Measurements from ENCODE around the gene AUH.
A peak's percentile ranks its signal among the peaks of the same experiment; 100 is the strongest.

Gene AUH

DNA sequence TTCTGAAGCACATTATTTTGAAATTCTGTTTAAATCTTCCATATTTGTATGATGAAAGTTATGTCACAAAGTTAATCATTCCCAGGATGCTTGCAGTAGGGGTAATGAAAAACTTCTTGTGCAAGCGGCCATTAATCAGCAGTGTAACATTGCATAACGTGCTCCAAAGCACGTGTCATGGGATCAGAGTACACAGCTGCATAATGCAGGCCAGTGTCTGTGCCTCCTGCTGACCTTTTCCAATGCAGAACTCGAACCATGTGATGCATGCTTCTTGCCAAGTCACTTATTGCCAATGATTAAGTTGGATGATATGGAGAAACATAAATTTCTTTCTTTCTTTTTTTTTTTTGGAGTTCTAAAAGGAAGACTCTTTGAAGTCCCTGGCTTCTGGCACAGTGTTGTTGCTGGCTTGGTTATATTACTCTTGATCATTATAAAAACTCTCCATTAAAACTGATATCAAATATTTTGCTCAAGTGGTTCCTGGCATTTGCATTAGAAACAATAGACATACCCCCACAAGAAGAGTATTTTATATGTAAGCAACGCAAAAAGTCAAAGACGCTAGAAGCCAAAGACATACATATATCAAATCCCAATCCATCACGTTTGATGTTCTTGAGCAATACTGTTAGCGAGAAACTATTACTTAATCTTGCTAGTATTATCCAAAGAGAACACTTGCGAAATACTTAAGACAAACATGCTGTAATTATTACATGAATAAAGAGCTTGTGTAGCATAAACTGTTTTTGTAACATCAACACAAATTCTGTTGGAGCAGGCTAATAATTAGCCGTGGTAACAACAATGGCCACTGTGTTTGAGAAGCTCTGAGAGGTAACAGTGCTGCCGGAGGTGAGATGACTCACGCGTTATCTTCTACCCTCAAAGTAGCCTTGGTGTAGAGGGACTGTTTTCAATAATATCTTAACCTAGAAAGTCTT is 164.2 kb downstream of the AUH start:
- peak overlapping the region; percentile 2 to 99 (median 69) for H3K27ac ChIP-seq
- H3K4me3 ChIP-seq = no peak overlapping the region

DNA sequence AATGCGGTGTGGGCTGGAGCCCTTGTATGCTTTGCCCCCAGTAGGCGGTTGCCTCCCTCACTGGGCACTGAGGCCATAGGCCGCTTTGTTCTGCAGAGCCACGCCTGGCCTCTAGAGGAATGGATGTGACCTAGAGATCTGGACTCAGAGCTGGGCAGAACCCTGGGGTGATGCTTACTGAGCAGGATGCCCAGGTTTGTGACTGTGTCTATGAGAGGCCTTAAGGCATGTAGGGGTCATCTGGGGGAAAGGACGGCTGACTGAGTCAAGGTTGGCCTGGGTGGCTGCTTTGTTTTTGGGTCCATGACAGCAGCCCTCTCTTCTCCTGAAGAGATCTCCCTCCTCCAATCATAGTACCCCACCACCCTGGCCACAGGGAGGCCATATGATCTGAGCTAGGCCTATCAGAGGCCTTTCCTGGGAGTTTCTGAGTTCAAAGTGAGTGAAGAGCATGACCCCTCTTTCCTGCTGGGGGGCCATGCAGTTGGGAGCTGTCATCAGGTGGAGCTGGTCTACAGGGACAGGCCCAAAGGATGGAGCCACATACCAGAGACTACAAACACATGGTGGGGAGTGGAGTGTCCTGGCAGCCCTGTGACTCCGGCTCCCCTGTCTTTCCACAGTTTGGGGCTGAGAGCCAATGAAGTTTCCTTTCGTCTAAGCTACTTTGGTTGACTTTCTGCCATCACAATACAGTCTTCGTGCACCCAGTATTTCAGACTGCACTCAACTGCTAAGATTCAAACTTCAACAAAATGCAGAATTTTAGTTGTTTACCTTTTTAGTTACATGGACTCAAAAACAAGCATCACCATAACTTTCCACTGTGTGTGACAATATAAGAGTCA is 165.4 kb downstream of the AUH start:
- H3K27ac ChIP-seq = peak overlapping the region in 19 of 21 experiments; percentile 17 to 99 (median 81)
- no peak overlapping the region for H3K4me3 ChIP-seq

DNA sequence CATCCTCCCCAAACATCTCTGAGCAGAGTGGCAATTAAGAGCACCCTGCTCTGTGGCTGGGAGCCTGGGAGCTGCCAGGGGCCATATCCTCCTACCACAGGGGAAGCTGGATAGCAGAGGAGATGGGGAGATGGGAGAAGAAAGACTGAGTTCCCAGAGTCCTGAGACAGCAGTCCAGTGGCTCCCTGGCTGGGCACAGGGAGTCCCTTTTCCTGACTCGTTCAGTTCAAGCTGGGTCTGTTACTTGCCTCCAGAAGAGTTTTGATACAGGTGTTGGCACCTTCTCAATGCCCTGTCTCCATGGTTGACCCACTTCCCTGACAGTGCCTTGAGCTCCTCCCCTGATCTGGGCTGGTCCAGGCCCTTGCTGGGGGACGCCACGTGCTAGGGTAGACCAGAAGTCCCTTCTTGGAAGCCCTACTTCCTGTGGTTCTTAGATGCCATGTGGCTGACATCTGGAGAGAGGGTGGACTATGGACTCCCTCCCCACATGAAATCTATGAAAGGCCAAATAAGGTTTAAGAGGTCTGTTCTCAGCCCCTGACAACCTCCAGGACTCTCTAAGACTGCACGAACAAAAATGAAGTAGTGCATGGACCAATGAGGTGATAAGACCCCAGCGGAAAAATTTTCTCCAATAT is 166.2 kb downstream of the AUH start:
- Histone ChIP-seq H3K27ac (peak overlapping the region in 16 of 21 experiments; percentile 13 to 99 (median 91)), H3K4me3 (no peak overlapping the region)

DNA sequence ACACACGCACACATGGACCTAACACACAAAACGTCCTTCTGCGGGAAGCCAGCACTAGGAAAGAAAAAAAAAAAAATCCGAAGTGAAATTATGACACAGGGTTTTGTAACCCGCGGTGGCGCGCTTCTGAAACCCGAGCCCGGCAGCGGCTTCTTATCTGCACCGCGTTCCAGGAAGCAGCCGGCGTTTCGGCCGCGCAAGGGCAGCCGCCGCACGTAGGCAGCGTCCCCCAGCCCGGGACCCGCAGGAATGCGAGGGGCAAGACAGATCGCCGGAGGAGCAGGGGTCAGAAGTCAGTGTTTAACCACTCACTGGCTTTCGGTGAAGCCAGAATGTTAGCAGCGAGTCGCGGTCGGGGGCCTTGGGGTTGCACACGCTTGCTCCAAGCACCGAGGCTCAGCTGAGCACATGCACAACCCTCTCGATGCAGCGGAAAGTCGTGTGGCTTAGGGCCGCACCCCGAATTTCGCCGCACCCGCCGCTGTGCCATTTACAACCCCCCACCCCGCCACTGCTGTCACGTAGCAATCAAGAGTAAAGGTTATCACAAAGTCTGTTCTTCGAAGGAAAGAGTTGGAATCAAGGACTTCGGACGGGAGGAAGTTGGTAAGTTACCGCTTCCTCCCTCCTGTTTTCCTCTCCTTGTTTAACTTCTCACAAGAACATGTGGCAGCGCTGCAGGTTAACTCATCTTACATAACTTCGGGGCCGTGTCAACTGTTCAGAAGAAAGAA is 167.9 kb downstream of the AUH start:
- H3K27ac ChIP-seq = peak overlapping the region; percentile 76 to 99 (median 94)
- peak overlapping the region; percentile 23 to 42 (median 35) for H3K4me3 ChIP-seq

DNA sequence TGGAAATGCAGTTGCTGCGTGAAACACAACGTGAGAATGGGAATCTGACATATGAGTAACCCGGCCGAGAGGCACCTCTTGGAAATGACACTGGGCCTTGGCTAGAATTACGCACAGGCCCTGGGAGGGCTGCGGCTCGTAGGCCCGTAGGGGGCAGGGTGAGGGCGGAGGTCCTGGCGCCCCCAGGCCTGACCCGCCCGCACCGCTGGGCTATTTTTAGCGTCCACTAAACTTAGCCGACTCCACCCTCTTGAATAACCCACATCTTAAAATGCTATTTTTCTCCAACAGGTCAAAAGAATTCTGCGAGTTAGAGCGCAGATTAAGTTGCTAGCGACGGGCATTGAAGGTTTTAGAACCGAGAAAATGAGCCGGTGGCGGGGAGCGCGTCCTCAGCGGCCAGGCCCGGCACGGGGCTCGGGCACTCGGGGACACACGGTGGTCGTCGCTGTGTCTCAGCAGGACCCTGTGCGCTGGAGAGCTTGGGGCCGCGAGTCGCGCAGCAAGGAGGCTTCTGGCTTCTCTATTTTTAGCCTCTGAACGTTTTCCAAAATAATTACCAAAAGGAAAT is 168.5 kb downstream of the AUH start:
- peak overlapping the region; percentile 23 to 42 (median 35) for H3K4me3 ChIP-seq

DNA sequence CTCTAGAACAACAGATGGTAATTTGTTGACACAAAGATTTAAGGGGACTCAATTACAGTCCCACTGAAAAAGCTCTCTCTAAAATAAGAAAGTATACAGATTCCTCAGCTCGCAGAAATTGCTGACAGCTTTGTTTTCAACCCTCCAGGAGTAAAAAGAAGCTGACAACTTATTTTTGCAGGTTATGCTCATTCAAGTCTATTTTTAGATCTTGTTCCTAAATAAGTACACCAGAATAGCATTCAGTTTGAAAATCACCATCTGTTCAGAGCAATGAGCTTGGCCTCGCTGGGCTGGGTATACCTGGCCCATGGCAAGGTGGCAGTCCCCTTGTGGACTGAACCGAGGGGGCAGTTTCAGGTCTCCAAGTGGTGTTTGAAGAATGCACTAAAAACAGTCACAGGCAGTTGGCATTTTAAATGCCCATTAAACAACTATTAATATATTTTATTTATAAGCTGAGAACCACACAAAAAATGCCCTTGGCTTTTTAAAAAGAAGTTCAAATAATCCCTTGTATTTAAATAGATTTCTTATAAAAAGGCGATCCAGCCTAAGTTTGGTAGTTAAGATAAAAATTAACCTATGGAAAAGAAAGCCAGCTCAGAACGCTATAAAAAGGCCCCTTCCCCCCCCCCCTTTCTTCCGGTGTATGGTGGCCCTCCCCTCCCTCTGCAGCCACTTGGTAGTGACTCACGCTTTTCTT is 169.2 kb downstream of the AUH start:
- Histone ChIP-seq H3K4me3 (peak overlapping the region in 6 of 7 experiments; percentile 23 to 42 (median 32)), H3K27ac (peak overlapping the region; percentile 26 to 99 (median 93))

More for the DNA sequence above, 168.5 kb downstream of the AUH start:
- H3K27ac ChIP-seq = peak overlapping the region; percentile 76 to 99 (median 94)

DNA sequence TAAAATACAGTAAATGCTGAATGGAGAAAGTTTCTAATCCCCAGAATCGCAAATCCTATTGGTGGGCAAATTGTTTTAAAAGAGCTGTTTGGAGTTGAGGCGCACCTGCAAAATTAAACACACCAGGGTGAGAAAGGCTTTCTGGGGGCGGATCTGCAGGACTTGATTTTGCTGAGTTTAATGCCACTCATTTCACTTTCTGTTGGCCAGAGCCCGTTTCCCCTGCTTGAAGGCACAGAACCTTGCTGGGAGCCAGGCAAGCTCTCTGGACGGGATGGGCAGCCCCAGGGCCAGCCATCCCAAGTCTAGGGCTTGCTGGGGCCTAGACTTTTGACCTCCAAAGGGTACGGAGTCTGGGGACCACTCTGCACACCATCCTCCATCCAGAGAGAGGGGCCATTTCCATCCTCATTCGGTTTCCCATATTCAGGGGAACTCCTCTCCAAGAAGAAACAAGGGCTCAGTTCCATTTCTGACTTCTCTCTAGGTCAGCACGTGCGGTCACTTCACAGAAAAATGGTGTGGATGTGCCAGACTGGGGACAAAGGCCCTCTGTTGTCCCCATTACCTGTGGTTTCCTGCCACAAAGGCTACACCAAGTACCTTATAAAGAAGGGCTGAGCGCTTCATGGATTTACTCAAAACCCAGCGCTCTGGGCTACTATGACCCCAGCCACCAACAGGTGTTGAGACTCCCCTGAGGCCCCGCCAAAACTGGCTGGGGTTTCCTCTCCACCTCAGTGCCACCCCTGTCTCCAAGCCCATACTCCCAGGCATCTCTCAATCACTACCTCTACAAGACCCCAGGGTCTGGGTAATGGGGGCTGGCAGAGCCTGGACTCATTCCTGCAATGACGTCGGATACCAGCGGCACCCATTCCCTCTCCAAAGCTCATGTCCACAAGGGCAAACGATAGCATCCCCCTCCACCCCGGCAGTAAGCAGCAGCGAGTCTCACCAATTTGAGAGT is 170.0 kb downstream of the AUH start:
- H3K4me3 ChIP-seq = no peak overlapping the region

DNA sequence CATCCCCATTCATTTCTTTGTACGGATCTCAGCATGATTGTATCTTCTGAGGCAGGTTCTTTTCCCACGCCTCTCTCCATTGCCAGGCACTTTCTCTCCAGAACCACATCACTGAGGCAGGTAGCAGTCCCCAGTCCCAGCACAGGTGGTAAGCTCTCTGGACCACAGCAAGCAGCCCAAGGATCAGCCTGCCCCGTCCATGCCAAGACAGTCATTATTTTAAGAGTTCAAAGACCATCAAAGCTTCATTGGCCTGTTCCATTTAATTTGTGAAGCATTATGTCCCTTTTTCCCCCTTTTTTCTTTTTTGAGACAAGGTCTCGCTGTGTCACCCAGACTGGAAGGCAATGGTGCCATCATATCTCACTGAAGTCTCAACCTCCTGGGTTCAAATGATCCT is 171.7 kb downstream of the AUH start:
- Histone ChIP-seq H3K4me3 (no peak overlapping the region), H3K27ac (no peak overlapping the region)

More for the DNA sequence above, 170.0 kb downstream of the AUH start:
- peak overlapping the region in 14 of 21 experiments; percentile 26 to 99 (median 94) for H3K27ac ChIP-seq

DNA sequence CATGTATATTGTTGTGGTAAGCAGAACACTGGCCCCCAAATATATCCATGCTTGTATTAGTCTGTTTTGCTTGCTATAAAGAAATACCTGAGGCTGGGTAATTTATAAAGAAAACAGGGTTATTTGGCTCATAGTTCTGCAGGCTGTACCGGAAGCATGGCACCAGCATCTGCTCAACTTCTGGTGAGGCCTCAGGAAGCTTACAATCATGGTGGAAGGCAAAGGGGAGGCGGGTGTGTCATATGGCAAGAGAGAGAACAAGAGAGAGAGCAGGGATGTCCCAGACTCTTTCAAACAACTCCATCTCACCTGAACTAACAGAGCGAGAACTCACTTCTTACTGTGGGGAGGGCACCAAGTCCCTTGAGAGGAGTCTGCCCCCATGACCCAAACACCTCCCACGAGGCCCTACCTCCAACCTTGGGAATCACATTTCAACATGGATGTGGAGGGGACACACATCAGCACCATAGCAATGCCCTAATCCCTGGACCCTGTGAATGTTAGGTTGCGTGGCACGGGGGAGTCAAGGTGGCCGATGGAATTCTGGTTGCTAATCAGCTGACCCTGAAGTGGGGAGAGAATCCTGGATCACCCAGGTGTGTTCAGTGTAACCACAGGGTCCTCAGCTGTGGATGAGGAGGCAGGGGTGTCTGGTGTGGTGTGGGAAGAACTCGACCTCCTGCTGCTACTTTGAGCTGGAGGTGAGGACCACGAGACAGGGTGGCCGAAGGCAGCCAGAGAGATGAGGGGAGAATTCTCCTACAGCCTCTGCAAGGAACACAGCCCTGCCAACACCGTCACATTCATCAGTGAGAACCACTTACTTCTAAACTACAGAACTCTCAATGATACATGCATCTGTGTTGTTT is 172.8 kb downstream of the AUH start:
- no peak overlapping the region for H3K27ac ChIP-seq

DNA sequence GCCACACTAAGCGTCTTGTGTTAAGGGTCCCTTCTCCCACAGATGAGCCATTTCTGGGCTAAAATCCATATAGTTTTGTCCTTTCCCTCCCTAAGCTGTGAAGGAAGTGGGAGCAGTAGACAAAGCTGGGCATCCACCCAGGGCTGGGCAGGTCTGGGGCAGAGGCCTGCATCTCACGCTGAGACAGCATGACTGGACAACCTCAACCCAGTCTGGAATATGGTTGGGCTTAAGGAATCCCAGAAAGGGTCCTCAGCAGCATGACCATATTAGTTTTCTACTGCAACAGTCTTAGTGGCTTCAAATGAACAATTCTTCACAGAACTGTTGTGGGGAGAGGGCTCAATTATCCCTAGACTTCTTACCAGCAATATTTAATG is 173.8 kb downstream of the AUH start:
- Histone ChIP-seq H3K4me3 (no peak overlapping the region), H3K27ac (peak overlapping the region in 10 of 21 experiments; percentile 22 to 73 (median 47))

More for the DNA sequence above, 172.8 kb downstream of the AUH start:
- no peak overlapping the region for H3K4me3 ChIP-seq

DNA sequence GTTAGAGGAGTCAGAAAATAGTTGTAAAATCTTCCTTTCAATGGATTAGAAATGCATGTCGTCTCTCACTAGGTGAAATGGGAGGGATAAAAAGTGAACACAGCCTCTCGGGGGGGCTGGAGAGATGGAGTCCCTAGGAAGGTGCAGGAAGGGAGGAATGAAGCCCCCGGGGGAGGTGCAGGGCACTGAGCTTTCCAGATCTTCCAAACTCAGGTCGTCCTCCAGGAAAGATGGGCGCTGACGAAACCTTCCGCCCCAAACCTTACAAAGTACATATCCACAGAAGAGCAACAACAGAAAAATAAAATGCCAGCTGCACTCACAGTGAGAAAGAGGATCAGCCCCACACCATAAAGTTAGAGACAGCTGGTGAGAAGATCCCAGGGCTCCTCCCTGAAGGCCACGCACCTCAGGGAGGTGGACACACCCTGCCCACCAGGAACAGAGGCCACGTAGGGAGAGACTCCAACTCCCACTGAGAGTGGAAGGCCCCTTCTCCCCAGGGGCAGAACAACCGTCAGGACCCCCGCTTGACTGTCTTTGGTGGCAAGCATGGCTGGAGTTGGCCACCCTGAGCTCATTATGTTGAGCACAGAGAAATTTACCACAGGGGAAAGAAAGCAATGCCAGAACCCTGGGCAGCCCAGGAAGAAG is 174.3 kb downstream of the AUH start:
- H3K27ac ChIP-seq = peak overlapping the region in 10 of 21 experiments; percentile 22 to 73 (median 47)
- no peak overlapping the region for H3K4me3 ChIP-seq

DNA sequence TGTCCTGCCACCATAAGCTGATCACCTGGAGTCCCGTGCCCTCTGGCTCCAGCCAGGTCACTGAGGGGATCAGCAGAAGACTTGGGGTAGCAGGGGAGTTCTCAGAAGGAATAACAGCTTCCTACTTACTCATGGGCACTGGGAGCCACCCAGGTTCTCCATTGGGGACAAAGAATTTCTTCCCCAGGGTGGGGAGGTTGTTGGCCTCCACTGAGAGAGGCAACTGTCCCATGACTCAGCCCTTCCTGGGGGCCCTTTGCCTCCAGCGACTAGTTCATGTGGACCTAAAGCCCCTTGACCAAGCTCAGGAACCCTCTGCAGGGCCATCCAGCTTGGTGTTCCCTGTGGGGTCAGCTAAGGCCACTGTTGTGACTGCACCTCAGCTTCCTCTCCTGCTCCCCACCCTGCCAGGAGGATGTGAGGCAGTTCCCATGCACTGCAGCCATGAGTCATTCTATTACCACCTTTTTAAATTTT is 175.0 kb downstream of the AUH start:
- H3K27ac ChIP-seq = peak overlapping the region in 3 of 21 experiments; percentile 3 to 64 (median 6)
- H3K4me3 ChIP-seq = no peak overlapping the region

DNA sequence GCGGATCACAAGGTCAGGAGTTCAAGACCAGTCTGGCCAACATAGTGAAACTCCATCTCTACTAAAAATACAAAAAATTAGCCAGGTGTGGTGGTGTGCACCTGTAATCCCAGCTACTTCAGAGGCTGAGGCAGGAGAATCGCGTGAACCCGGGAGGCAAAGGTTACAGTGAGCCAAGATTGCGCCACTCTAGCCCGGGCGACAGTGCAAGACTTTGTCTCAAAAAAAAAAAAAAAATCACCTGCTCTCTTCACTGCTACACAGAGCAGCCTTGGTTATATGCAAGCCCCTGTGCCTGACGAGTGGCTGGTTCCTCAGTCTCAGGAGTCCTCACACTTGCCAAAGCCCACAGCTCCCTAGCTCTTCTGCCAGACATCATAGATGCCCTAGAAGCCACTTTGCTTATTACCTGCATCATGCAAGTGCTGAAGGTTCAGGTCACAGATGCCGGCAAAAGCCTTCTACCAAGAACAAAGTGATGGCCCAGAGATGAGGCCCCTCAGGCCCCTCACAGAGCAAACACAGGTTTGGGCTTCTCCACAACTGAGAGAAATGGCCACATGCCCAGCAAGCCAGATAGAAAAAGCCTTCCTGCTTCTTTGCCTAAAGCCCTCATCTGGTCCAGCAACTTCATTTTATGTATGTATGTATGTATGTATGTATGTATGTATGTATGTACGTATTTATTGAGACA is 176.4 kb downstream of the AUH start:
- no peak overlapping the region for H3K4me3 ChIP-seq
- no peak overlapping the region for H3K27ac ChIP-seq

DNA sequence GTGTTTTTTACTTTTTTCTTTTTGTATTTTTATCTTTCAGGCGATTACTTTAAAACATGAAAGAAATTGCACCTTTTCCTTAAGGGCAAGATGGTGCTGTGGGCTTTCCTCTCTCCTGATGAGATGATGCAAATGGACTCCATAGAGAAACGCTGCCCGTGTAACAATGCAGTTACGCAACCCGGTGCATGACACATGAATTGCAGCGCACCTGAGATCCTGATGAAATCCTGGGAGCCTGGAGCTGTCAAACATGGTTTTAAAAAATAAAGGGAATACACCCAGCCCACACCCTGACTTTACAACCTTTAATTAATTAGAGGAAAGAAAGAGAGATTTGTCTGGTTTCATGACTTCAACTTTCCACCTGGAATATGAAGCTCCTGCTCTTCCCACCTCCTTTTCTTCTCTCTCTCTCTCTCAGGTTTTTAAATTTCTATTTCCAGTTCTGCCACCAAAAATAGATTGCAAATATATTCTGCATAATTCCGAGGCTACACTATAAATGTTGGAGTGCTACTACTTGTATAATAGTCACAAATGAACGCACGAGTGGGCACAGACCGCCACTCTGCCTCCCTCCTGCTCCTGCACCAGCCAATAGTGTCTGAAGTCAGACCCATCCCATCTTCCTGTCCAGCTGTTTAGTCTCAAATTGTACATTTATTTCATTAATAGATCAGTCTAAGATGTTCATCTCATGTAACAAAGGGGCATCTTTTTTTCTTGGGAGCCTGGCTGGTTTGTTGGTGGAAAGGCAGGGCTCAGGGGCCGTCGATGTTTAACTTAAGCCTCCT is 179.1 kb downstream of the AUH start:
- H3K27ac ChIP-seq = peak overlapping the region in 12 of 21 experiments; percentile 4 to 48 (median 30)
- no peak overlapping the region for H3K4me3 ChIP-seq

All from skin epidermis (tissue), 12 donors.